Epidermal melanocyte (primary cell): ENCODE measurements around the gene PPIL6.
"Not testable (repeated sequence)": the region's sequence is repeated elsewhere in the genome, so short reads cannot be mapped to it uniquely, and the experiment has no call there.

Source experiments
- DNase-seq: peaks from one replicate; pipeline ENCODE4 v3.0.0; 2011; ENCODE audit warnings: low spot score; ENCODE audit not compliant: insufficient read length

PPIL6 gene

GRCh38 chr6:109466212-109466923, 25.9 kb upstream of the PPIL6 start:
- DNase-seq: no peak

GRCh38 chr6:109465772-109466171, 25.3 kb upstream of the PPIL6 start:
- no peak for DNase-seq

- no peak for DNase-seq
Observed at GRCh38 chr6:109461733-109462526, 21.5 kb upstream of the PPIL6 start.

- DNase-seq: not testable (repeated sequence)
Observed at GRCh38 chr6:109461205-109461604, 20.8 kb upstream of the PPIL6 start.

GRCh38 chr6:109460161-109460829, 19.9 kb upstream of the PPIL6 start:
- no peak for DNase-seq

- DNase-seq: no peak
Observed at GRCh38 chr6:109458774-109459531, 18.5 kb upstream of the PPIL6 start.

GRCh38 chr6:109457562-109457996, 17.2 kb upstream of the PPIL6 start:
- DNase-seq: no peak

GRCh38 chr6:109456710-109457561, 16.5 kb upstream of the PPIL6 start:
- peak; percentile 75 for DNase-seq

GRCh38 chr6:109456111-109456583, 15.7 kb upstream of the PPIL6 start:
- DNase-seq: no peak

GRCh38 chr6:109455437-109456110, 15.1 kb upstream of the PPIL6 start, which contains the start of gene MICAL1:
Gene MICAL1 (minus strand): TSS chr6:109455772. CDS start chr6:109454196, 1,576 bp downstream.
- DNase-seq: peak; percentile 29

- DNase-seq: peak; percentile 32
Observed at GRCh38 chr6:109454496-109455436, 14.3 kb upstream of the PPIL6 start.

GRCh38 chr6:109453594-109454495, 13.4 kb upstream of the PPIL6 start:
- DNase-seq: peak; percentile 55

- DNase-seq: no peak
Observed at GRCh38 chr6:109453156-109453555, 12.7 kb upstream of the PPIL6 start.

- no peak for DNase-seq
Observed at GRCh38 chr6:109452181-109452580, 11.8 kb upstream of the PPIL6 start.

GRCh38 chr6:109451376-109451775, 10.9 kb upstream of the PPIL6 start:
- DNase-seq: no peak

GRCh38 chr6:109450801-109451200, 10.4 kb upstream of the PPIL6 start:
- DNase-seq: no peak
